ENCODE results near the gene DPY19L3.

The DPY19L3 gene

DNA sequence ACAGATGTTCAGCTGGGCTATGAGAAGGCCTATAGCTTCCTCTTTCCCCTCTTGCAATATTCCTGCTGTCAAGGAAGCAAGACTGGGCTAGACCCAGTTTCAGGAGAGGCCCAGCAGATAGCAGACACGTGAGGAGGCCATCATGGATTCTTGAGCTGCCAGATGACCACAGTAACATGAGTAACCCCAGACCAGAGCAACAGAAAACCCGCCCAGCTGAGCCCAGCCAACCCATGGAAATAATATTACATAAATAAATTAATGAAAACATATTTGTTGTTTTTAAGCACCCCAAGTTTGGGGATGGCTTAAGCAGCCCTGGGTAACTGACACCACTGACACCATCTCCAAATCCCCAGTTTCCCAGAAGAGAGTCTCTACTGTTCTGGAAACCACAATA is 125.2 kb downstream of the DPY19L3 start:
- DNase-seq = no peak

DNA sequence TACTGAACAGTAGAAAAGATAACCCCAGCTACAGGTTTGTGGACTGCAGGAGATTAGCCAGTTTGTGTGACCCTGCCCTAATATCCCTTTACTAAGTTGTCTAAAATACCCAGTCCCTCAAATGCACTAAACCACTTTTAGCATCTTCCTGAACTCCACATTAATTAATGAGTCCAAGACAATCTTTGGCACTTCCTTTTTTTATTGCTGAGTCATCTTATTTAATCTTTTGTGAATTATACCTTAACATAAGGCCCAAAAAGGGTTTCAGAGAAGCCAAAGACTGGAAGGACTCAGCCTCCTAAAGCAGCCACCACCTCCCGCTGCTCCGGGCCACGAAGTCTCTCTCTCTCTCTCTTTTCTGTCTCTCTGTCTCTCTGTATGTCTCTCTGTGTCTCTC is 126.7 kb downstream of the DPY19L3 start:
- no peak for DNase-seq
